A549 treated with CORT108297 at 1 μM for 4 hours (cell line): Measurements from ENCODE around the gene OTUD7B. TPM values are rescaled to one million over a fixed set of nuclear protein-coding genes. Genes with fewer than 3 reads are reported as not detected.

Source experiments
- total RNA-seq: library from RNA; stranded (reverse); fragments of 200-300 nt; extraction: Qiagen RNA extraction; gene quantifications from 5 replicates; pipeline ENCODE4 v1.2.3, GENCODE V29; 2022

The OTUD7B gene
- total RNA-seq, result 9.2 to 12.5 TPM (median 11.5 TPM) in 5 replicates

DNA sequence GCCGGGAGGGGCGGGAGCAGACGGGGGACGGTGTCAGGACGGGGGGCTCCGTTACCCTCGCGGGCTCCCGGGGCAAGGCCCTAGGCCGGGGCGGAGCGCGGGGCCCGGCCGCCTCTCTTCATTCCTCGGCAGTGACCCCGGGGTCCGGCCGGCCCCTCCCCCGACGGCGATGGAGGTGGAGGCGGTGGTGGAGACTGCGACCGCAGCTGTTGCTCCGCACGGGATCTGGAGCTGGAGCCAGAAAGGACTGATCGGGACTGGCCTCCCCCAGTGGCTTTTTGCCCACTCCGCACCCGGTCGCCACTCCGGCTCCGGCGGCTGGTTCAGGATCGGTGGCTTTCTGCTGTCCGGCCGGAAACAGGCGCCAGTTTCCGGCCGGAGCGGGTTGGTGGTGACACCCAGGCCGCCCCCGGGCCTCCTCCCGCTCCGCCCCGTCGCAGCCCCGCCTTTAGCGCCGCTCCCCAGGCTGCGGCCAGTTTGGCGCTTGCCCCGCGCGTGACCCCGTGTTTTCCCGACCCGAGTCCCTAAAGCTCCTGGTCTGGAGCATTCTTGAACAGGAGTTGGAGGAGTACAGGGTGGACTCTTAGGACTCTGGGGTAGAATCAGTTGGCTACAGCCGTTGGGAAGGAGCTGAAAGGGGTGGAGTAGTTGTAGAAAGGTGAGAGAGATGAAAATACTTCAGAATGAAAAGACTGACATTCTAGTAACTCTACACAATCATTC is at the start of gene OTUD7B:
OTUD7B (minus strand) TSS at position 334 of the 723 bp plus-strand sequence. CDS start 33,216 bp downstream, outside the sequence.

DNA sequence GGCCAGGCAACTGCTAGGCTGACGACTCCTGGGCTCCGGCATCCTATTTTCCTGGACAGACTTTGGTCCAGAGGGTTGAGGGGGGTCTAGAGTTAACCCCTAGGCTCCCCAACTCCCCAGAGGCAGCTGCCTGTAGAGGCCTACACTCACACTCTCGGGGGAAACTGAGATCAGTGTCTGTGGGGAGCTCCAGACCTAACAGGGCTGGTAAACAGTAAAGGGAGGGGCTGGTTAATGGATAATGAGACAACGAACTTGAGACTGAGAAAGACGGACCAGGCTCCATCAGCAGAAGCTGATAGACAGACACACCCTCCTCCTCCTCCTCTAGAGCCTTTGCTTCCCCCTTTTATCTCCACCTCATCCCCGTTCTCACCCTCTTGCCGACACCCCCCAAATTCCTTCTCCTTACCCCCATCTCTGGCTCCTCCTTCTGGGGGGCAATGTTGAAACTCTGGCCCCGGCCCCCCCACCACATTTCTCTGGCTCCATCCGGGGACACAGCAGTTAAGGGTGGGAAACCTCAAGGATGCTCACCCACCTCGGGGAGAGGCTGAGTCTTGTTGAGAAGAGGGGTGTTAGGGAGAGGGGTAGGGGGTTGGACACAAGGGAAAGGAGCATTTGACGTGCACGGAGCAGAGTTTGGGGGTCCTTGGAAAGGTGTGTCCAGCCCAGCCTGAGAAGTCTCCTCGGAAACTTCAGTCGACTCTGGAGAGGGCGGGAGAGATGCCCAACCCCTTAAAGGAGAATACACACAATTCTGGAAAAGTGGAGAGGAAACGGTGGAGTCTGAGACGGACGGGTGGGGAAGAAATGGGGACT is 74.1 kb downstream of the OTUD7B start, which contains the start of gene MTMR11:
MTMR11 (minus strand) TSS at position 710 of the 822 bp plus-strand sequence; CDS start at position 478, 232 bp downstream.

GRCh38 chr1:149927563-149928400 is 82.7 kb downstream of the OTUD7B start, which contains the start of gene SF3B4:
Gene SF3B4, minus strand, starts transcription at chr1:149927803. Its CDS starts 44 bp downstream, at chr1:149927759.

DNA sequence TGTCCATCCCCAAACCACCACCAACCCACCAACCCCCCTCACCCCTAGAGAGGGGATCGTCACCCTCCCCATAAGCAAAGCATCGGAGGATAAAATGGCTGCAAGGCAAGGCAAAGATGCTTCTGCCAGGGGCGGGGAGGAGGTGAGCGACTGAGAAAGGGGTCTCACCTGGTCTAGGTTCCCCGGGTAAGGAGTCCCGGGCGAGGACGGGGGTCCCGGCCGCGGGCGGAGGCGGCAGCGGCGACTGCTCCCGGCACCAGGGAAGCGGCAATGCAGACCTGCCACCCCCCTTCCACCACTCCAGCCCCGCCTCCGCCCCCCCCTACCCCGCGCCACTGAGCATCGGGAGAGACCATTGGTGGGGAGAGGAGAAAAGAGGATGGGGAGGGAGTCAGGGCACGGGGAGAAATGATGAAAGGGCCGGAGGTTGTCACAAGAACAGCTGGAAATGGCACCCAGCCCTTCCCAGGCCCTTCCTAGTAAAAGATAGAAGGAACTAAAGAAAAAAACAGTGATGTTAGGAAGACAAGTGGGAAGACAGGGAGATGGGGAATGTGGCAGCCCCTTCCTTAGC is 92.9 kb downstream of the OTUD7B start, which contains the start of gene SV2A:
SV2A (minus strand) TSS at position 274 of the 574 bp plus-strand sequence. CDS start 4,004 bp downstream, outside the sequence.

GRCh38 chr1:149899460-149900284 is 110.9 kb downstream of the OTUD7B start, which contains the start of gene BOLA1:
Gene BOLA1, plus strand, starts transcription at chr1:149899568. Its CDS starts 492 bp downstream, at chr1:149900060.

Other genes starting within 250 kb of the OTUD7B start
- gene FCGR1A, start 228.0 kb downstream of the OTUD7B start, total RNA-seq, result not detected in 5 replicates
- 17.3 to 30.0 TPM (median 24.7 TPM) in 5 replicates for gene BOLA1, start 111.2 kb downstream of the OTUD7B start, total RNA-seq
- 0.06 to 0.17 TPM (median 0.09 TPM) in 5 replicates for gene SV2A, start 92.9 kb downstream of the OTUD7B start, total RNA-seq
- 127 to 140 TPM (median 131 TPM) in 5 replicates for gene SF3B4, start 82.9 kb downstream of the OTUD7B start, total RNA-seq
- gene MTMR11, start 73.8 kb downstream of the OTUD7B start, total RNA-seq, result 7.7 to 11.3 TPM (median 9.3 TPM) in 5 replicates
- 15.6 to 17.5 TPM (median 16.6 TPM) in 5 replicates for gene VPS45, start 57.0 kb upstream of the OTUD7B start, total RNA-seq
- gene PLEKHO1, start 139.2 kb upstream of the OTUD7B start, total RNA-seq, result 8.0 to 10.9 TPM (median 9.4 TPM) in 5 replicates
- gene ANP32E, start 225.4 kb upstream of the OTUD7B start, total RNA-seq, result 37.3 to 68.4 TPM (median 43.6 TPM) in 5 replicates
- gene CA14, start 247.0 kb upstream of the OTUD7B start, total RNA-seq, result not detected in 5 replicates